Measurements from ENCODE around the gene PPP1R14C.

Gene PPP1R14C

GRCh38 chr6:150273457-150274309, 130.8 kb downstream of the PPP1R14C start:
- DNase-seq = peak; percentile 11
- in situ Hi-C loops (cut with HindIII; ENCODE audit: low pct_ligation_motif_present, low pct_unique_long_range_greater_than_20kb, low sequenced_read_pairs) = no loop called here

- DNase-seq = no peak
- in situ Hi-C loops (cut with HindIII; ENCODE audit: low pct_ligation_motif_present, low pct_unique_long_range_greater_than_20kb, low sequenced_read_pairs) = no loop called here
Measured at GRCh38 chr6:150275489-150275888, 132.6 kb downstream of the PPP1R14C start.

- in situ Hi-C loops (cut with HindIII; ENCODE audit: low pct_ligation_motif_present, low pct_unique_long_range_greater_than_20kb, low sequenced_read_pairs) = no loop called here
- DNase-seq = no peak
Measured at GRCh38 chr6:150276168-150276936, 133.5 kb downstream of the PPP1R14C start.

GRCh38 chr6:150276937-150277742, 134.3 kb downstream of the PPP1R14C start:
- in situ Hi-C loops (cut with HindIII; ENCODE audit: low pct_ligation_motif_present, low pct_unique_long_range_greater_than_20kb, low sequenced_read_pairs) = no loop called here
- no peak for DNase-seq

- no peak for DNase-seq
- in situ Hi-C loops (cut with HindIII; ENCODE audit: low pct_ligation_motif_present, low pct_unique_long_range_greater_than_20kb, low sequenced_read_pairs) = no loop called here
Measured at GRCh38 chr6:150279533-150279932, 136.7 kb downstream of the PPP1R14C start.

- no peak for DNase-seq
- in situ Hi-C loops (cut with HindIII; ENCODE audit: low pct_ligation_motif_present, low pct_unique_long_range_greater_than_20kb, low sequenced_read_pairs) = no loop called here
Measured at GRCh38 chr6:150280703-150281102, 137.9 kb downstream of the PPP1R14C start.

- in situ Hi-C loops (cut with HindIII; ENCODE audit: low pct_ligation_motif_present, low pct_unique_long_range_greater_than_20kb, low sequenced_read_pairs) = no loop called here
- no peak for DNase-seq
Measured at GRCh38 chr6:150281767-150282166, 138.9 kb downstream of the PPP1R14C start.

- in situ Hi-C loops (cut with HindIII; ENCODE audit: low pct_ligation_motif_present, low pct_unique_long_range_greater_than_20kb, low sequenced_read_pairs) = no loop called here
- DNase-seq = no peak
Measured at GRCh38 chr6:150282806-150283205, 140.0 kb downstream of the PPP1R14C start.

GRCh38 chr6:150286460-150286859, 143.6 kb downstream of the PPP1R14C start:
- in situ Hi-C loops (cut with HindIII; ENCODE audit: low pct_ligation_motif_present, low pct_unique_long_range_greater_than_20kb, low sequenced_read_pairs) = no loop called here
- DNase-seq = no peak

GRCh38 chr6:150286912-150287311, 144.1 kb downstream of the PPP1R14C start:
- in situ Hi-C loops (cut with HindIII; ENCODE audit: low pct_ligation_motif_present, low pct_unique_long_range_greater_than_20kb, low sequenced_read_pairs) = no loop called here
- DNase-seq = no peak

GRCh38 chr6:150288456-150288855, 145.6 kb downstream of the PPP1R14C start:
- in situ Hi-C loops (cut with HindIII; ENCODE audit: low pct_ligation_motif_present, low pct_unique_long_range_greater_than_20kb, low sequenced_read_pairs) = no loop called here
- DNase-seq = no peak

- DNase-seq = no peak
- in situ Hi-C loops (cut with HindIII; ENCODE audit: low pct_ligation_motif_present, low pct_unique_long_range_greater_than_20kb, low sequenced_read_pairs) = no loop called here
Measured at GRCh38 chr6:150289454-150290071, 146.7 kb downstream of the PPP1R14C start.

- peak; percentile 11 for DNase-seq
- in situ Hi-C loops (cut with HindIII; ENCODE audit: low pct_ligation_motif_present, low pct_unique_long_range_greater_than_20kb, low sequenced_read_pairs) = no loop called here
Measured at GRCh38 chr6:150290429-150290828, 147.6 kb downstream of the PPP1R14C start.

GRCh38 chr6:150291968-150292710, 149.3 kb downstream of the PPP1R14C start:
- no peak for DNase-seq
- in situ Hi-C loops (cut with HindIII; ENCODE audit: low pct_ligation_motif_present, low pct_unique_long_range_greater_than_20kb, low sequenced_read_pairs) = no loop called here

GRCh38 chr6:150293019-150293418, 150.2 kb downstream of the PPP1R14C start:
- no peak for DNase-seq
- in situ Hi-C loops (cut with HindIII; ENCODE audit: low pct_ligation_motif_present, low pct_unique_long_range_greater_than_20kb, low sequenced_read_pairs) = no loop called here

- in situ Hi-C loops (cut with HindIII; ENCODE audit: low pct_ligation_motif_present, low pct_unique_long_range_greater_than_20kb, low sequenced_read_pairs) = no loop called here
- DNase-seq = peak; percentile 21
Measured at GRCh38 chr6:150293423-150294173, 150.8 kb downstream of the PPP1R14C start.

- in situ Hi-C loops (cut with HindIII; ENCODE audit: low pct_ligation_motif_present, low pct_unique_long_range_greater_than_20kb, low sequenced_read_pairs) = no loop called here
- no peak for DNase-seq
Measured at GRCh38 chr6:150296890-150297289, 154.0 kb downstream of the PPP1R14C start.

Measured in ACHN (cell line).